Astrocyte (in vitro differentiated cells and primary cell): ENCODE measurements around the gene PLCH2. TPM values are rescaled to one million over a fixed set of nuclear protein-coding genes. Genes with fewer than 3 reads are reported as not detected.

Experiments
- DNase-seq: peaks from one replicate; pipeline ENCODE4 v3.0.0-alpha.2; 2010; ENCODE audit warnings: low read depth
- FAIRE-seq: peaks from 2 replicates; lab custom pipeline; 2011; peaks lifted over from hg19 to GRCh38; lab: Jason Lieb, UNC
- H2AFZ ChIP-seq: 2 replicates; pipeline ENCODE4 v1.6.0; 2012; ENCODE audit warnings: low read depth, low read length, inconsistent platforms
- H3K27ac ChIP-seq: 2 replicates; pipeline ENCODE4 v1.5.1; 2011; ENCODE audit warnings: low read depth, low read length, inconsistent platforms
- H3K27me3 ChIP-seq: 2 replicates; pipeline ENCODE4 v1.6.0; 2011; ENCODE audit warnings: low read length, inconsistent platforms; ENCODE audit not compliant: insufficient read depth
- H3K36me3 ChIP-seq: 2 replicates; pipeline ENCODE4 v1.5.1; 2011; ENCODE audit warnings: low read length, inconsistent platforms; ENCODE audit not compliant: insufficient read depth
- H3K4me1 ChIP-seq: 2 replicates; pipeline ENCODE4 v1.5.1; 2011; ENCODE audit warnings: low read length, inconsistent platforms; ENCODE audit not compliant: insufficient read depth
- H3K4me2 ChIP-seq: 2 replicates; pipeline ENCODE4 v1.6.0; 2012; ENCODE audit warnings: low read length, inconsistent platforms
- H3K4me3 ChIP-seq: 2 replicates; pipeline ENCODE4 v1.5.1; 2011; ENCODE audit warnings: low read depth, mild to moderate bottlenecking, low read length, inconsistent platforms; ENCODE audit not compliant: insufficient read depth
- H3K79me2 ChIP-seq: 2 replicates; pipeline ENCODE4 v1.6.0; 2012; ENCODE audit warnings: mild to moderate bottlenecking, low read length, inconsistent platforms; ENCODE audit not compliant: insufficient read depth
- H3K9ac ChIP-seq: 2 replicates; pipeline ENCODE4 v1.6.0; 2012; ENCODE audit warnings: mild to moderate bottlenecking, low read length, inconsistent platforms
- H3K9me3 ChIP-seq: 2 replicates; pipeline ENCODE4 v1.5.1; 2012; ENCODE audit warnings: low read depth, mild to moderate bottlenecking, low read length, inconsistent platforms; ENCODE audit not compliant: insufficient read depth
- H4K20me1 ChIP-seq: 2 replicates; pipeline ENCODE4 v1.6.0; 2012; ENCODE audit warnings: low read length, inconsistent platforms; ENCODE audit not compliant: insufficient read depth
- H3K27ac Mint-ChIP-seq: one replicate; pipeline ENCODE4 v1.8.0; 2021; ENCODE audit warnings: mild to moderate bottlenecking, mixed read lengths; ENCODE audit not compliant: unreplicated experiment
- H3K27me3 Mint-ChIP-seq: one replicate; pipeline ENCODE4 v1.8.0; 2021; ENCODE audit warnings: low read depth, mixed read lengths; ENCODE audit not compliant: unreplicated experiment
- H3K36me3 Mint-ChIP-seq: one replicate; pipeline ENCODE4 v1.8.0; 2021; ENCODE audit warnings: low read depth, mixed read lengths; ENCODE audit not compliant: unreplicated experiment
- H3K4me1 Mint-ChIP-seq: one replicate; pipeline ENCODE4 v1.8.0; 2021; ENCODE audit warnings: low read depth, mixed read lengths; ENCODE audit not compliant: unreplicated experiment
- H3K4me3 Mint-ChIP-seq: one replicate; pipeline ENCODE4 v1.8.0; 2021; ENCODE audit warnings: mild to moderate bottlenecking, moderate library complexity, mixed read lengths; ENCODE audit not compliant: unreplicated experiment
- H3K9me3 Mint-ChIP-seq: one replicate; pipeline ENCODE4 v1.8.0; 2021; ENCODE audit warnings: mild to moderate bottlenecking, mixed read lengths; ENCODE audit not compliant: unreplicated experiment
- CTCF ChIP-seq: IDR thresholded peaks from 2 replicates; pipeline ENCODE4 v1.5.1; 2011; ENCODE audit warnings: low read depth, mild to moderate bottlenecking, inconsistent platforms, low read length, moderate library complexity; ENCODE audit not compliant: insufficient read depth
- EZH2 ChIP-seq: IDR thresholded peaks from 2 replicates; pipeline ENCODE4 v1.6.1; 2012; ENCODE audit warnings: mild to moderate bottlenecking, low read length, inconsistent platforms; ENCODE audit not compliant: insufficient read depth
- total RNA-seq: library from RNA; stranded (reverse); gene quantifications from 2 replicates; pipeline ENCODE4 v1.2.1, GENCODE V29; 2021

The PLCH2 gene
- total RNA-seq, 1 donor from 2014 or later = 2.0 TPM

DNA sequence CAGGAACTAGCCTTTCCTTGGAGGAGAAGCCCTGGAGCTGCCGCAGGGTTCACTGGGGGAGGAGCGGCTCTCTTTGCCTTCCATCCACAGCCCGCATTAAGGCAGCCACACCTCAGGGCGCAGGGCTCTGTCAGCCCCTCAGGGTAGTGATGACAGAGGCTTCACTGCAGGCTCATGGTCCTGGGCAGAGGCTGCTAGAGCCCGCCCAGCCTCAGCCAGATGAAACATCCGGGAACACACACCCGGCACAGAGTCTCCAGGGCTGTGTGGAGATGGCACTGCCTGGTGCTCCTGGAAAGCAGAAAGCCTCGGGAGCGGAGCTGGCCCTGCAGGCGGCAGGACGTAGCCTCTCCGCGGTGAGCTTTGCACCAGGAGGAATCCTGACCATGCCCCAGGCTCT lies 34.3 kb upstream of the PLCH2 start:
- Histone ChIP-seq H3K27me3 (peaks cover 3% of the 10 kb centered on the region), H3K79me2 (no peaks in the 10 kb centered on the region), H2AFZ (no peak overlapping the region), H3K36me3 (no peaks in the 10 kb centered on the region), H3K9me3 (no peaks in the 10 kb centered on the region), H3K4me2 (no peak overlapping the region), H4K20me1 (no peaks in the 10 kb centered on the region), H3K4me1 (peaks cover 18% of the 10 kb centered on the region), H3K4me3 (no peak overlapping the region), H3K27ac (no peak overlapping the region), H3K9ac (no peak overlapping the region)
- TF ChIP-seq CTCF = no peak
- no peaks in the 10 kb centered on the region for H3K36me3 Mint-ChIP-seq
- no peaks in the 10 kb centered on the region for H3K9me3 Mint-ChIP-seq
- H3K27ac Mint-ChIP-seq = no peak overlapping the region
- peaks cover 25% of the 10 kb centered on the region for H3K27me3 Mint-ChIP-seq
- FAIRE-seq (no peak), DNase-seq (no peak)
- peaks cover 4% of the 10 kb centered on the region for H3K4me1 Mint-ChIP-seq
- H3K4me3 Mint-ChIP-seq = no peak overlapping the region

- Histone ChIP-seq H3K4me3 (no peak overlapping the region), H3K79me2 (no peaks in the 10 kb centered on the region), H3K36me3 (no peaks in the 10 kb centered on the region), H4K20me1 (no peaks in the 10 kb centered on the region), H3K27me3 (peaks cover 3% of the 10 kb centered on the region), H3K27ac (no peak overlapping the region), H3K9me3 (no peaks in the 10 kb centered on the region), H3K9ac (no peak overlapping the region), H2AFZ (no peak overlapping the region), H3K4me2 (no peak overlapping the region), H3K4me1 (peaks cover 27% of the 10 kb centered on the region)
- Mint-ChIP-seq H3K36me3 (no peaks in the 10 kb centered on the region), H3K27ac (no peak overlapping the region), H3K4me3 (peak overlapping the region; percentile 60), H3K27me3 (peaks cover 19% of the 10 kb centered on the region), H3K9me3 (no peaks in the 10 kb centered on the region), H3K4me1 (peaks cover 4% of the 10 kb centered on the region)
- TF ChIP-seq EZH2 = no peak
- no peak for TF ChIP-seq CTCF
- no peak for FAIRE-seq
- DNase-seq = no peak
Observed at GRCh38 chr1:2442661-2443060, 33.4 kb upstream of the PLCH2 start.

- peak overlapping the region; percentile 44 for H3K4me3 ChIP-seq
- no peak overlapping the region for H3K27ac ChIP-seq
- peak overlapping the region; percentile 73 for H3K4me2 ChIP-seq
- H3K36me3 ChIP-seq = no peaks in the 10 kb centered on the region
- H4K20me1 ChIP-seq = no peaks in the 10 kb centered on the region
- peaks cover 3% of the 10 kb centered on the region for H3K27me3 ChIP-seq
- H2AFZ ChIP-seq = no peak overlapping the region
- no peak overlapping the region for H3K4me3 Mint-ChIP-seq
- TF ChIP-seq CTCF = no peak
- peak; percentile 30 for TF ChIP-seq EZH2
- no peaks in the 10 kb centered on the region for H3K9me3 Mint-ChIP-seq
- DNase-seq (no peak), FAIRE-seq (no peak)
- H3K4me1 Mint-ChIP-seq = peaks cover 6% of the 10 kb centered on the region
- no peak overlapping the region for H3K27ac Mint-ChIP-seq
- H3K9me3 ChIP-seq = no peaks in the 10 kb centered on the region
- H3K9ac ChIP-seq = no peak overlapping the region
- no peaks in the 10 kb centered on the region for H3K36me3 Mint-ChIP-seq
- H3K27me3 Mint-ChIP-seq = peaks cover 15% of the 10 kb centered on the region
- peaks cover 35% of the 10 kb centered on the region for H3K4me1 ChIP-seq
- no peaks in the 10 kb centered on the region for H3K79me2 ChIP-seq
Observed at GRCh38 chr1:2443277-2444137, 32.6 kb upstream of the PLCH2 start.
